H1 (cell line): ENCODE results near the gene PLXND1. TPM values are rescaled to one million over a fixed set of nuclear protein-coding genes. Genes with fewer than 3 reads are reported as not detected.

ENCODE experiments used
- CTCF ChIA-PET: fragments of 300-600 bp; sonication (Branson Sonifier 250); formaldehyde crosslinking; loops from one replicate; lab custom pipeline; 2021; ENCODE audit not compliant: partially characterized antibody; lab: Charles Lee
- POLR2A ChIA-PET: fragments of 300-600 bp; sonication (Branson Sonifier 250); formaldehyde crosslinking; loops from one replicate; lab custom pipeline; 2021; ENCODE audit warnings: inconsistent platforms; ENCODE audit not compliant: partially characterized antibody; lab: Charles Lee
- DNase-seq, 2 experiments: peaks; one replicate each; pipeline versions ENCODE4 v3.0.0 to v3.0.0-alpha.2; 2010 to 2022; ENCODE audit warnings: low spot score in 2 of 2, low read depth in 1 of 2, mixed read lengths in 1 of 2
- FAIRE-seq: peaks from 2 replicates; lab custom pipeline; 2011; peaks lifted over from hg19 to GRCh38; lab: Jason Lieb, UNC
- H2AFZ ChIP-seq: 2 replicates; pipeline ENCODE4 v1.8.1; 2012; ENCODE audit warnings: low read length, inconsistent platforms
- H2AK5ac ChIP-seq: 2 replicates; pipeline ENCODE4 v1.6.1; 2013; ENCODE audit warnings: low read depth, low read length
- H2BK120ac ChIP-seq: replicated peaks from 2 replicates; pipeline ENCODE3; 2013; ENCODE audit warnings: low read depth, low read length, inconsistent platforms
- H2BK12ac ChIP-seq: 2 replicates; pipeline ENCODE4 v1.6.1; 2013; ENCODE audit warnings: low read depth, low read length
- H2BK15ac ChIP-seq: 2 replicates; pipeline ENCODE4 v1.6.1; 2013; ENCODE audit warnings: low read length
- H2BK20ac ChIP-seq: 2 replicates; pipeline ENCODE4 v1.6.1; 2013; ENCODE audit warnings: low read length
- H2BK5ac ChIP-seq: 2 replicates; pipeline ENCODE4 v1.6.1; 2013; ENCODE audit warnings: low read depth, low read length
- H3K14ac ChIP-seq: 2 replicates; pipeline ENCODE4 v1.6.1; 2013; ENCODE audit warnings: inconsistent platforms; ENCODE audit not compliant: insufficient read length
- H3K18ac ChIP-seq: 2 replicates; pipeline ENCODE4 v1.6.1; 2013; ENCODE audit warnings: low read length; ENCODE audit errors: extremely low read depth
- H3K23ac ChIP-seq: 2 replicates; pipeline ENCODE4 v1.6.1; 2013; ENCODE audit warnings: inconsistent platforms; ENCODE audit not compliant: insufficient read length
- H3K23me2 ChIP-seq: 2 replicates; pipeline ENCODE4 v1.6.1; 2013; ENCODE audit warnings: low read depth, low read length
- H3K27ac ChIP-seq: 2 replicates; pipeline ENCODE4 v1.6.1; 2011; ENCODE audit warnings: low read depth, low read length, inconsistent platforms
- H3K27me3 ChIP-seq, 4 experiments: replicated peaks in 1 of 4; 1 replicate in 1 of 4; 2 replicates in 3 of 4; pipeline versions ENCODE4 v1.6.1 to v1.8.1; 2011 to 2013; ENCODE audit warnings: low read length in 3 of 4, mild to moderate bottlenecking in 3 of 4, inconsistent platforms in 2 of 4, mixed read lengths in 2 of 4, moderate library complexity in 1 of 4; ENCODE audit not compliant: control insufficient read depth in 3 of 4, insufficient read depth in 3 of 4; ENCODE audit errors: extremely low read depth in 1 of 4
- H3K36me3 ChIP-seq, 4 experiments: 2 replicates each; pipeline versions ENCODE4 v1.6.1 to v1.8.1; 2011 to 2013; ENCODE audit warnings: mild to moderate bottlenecking in 4 of 4, low read length in 3 of 4, moderate library complexity in 2 of 4, control low read depth in 1 of 4, inconsistent platforms in 1 of 4; ENCODE audit not compliant: insufficient read depth in 4 of 4, control insufficient read depth in 2 of 4
- H3K4ac ChIP-seq: replicated peaks from 2 replicates; pipeline ENCODE3; 2013; ENCODE audit warnings: low read length, low read depth, mixed read lengths, inconsistent platforms; ENCODE audit not compliant: insufficient read length
- H3K4me1 ChIP-seq, 4 experiments: replicated peaks in 1 of 4; 1 replicate in 1 of 4; 2 replicates in 3 of 4; pipeline versions ENCODE4 v1.6.1 to v1.8.1; 2011 to 2013; ENCODE audit warnings: low read length in 3 of 4, inconsistent platforms in 2 of 4, mixed read lengths in 1 of 4; ENCODE audit not compliant: insufficient read depth in 4 of 4, control insufficient read depth in 3 of 4
- H3K4me2 ChIP-seq, 2 experiments: 2 replicates each; pipeline versions ENCODE4 v1.6.1 to v1.8.1; 2011 to 2013; ENCODE audit warnings: low read depth in 2 of 2, low read length in 2 of 2, control low read depth in 1 of 2, inconsistent platforms in 1 of 2, mild to moderate bottlenecking in 1 of 2; ENCODE audit not compliant: insufficient read depth in 1 of 2
- H3K4me3 ChIP-seq, 4 experiments: fragments of 200-600, 300-600 bp in 1 of 4; sonication (generic), shearing (Covaris generic), sonication (Bioruptor Twin) in 1 of 4; 2 replicates each; pipeline versions ENCODE4 v1.5.1 to v1.8.1; 2011 to 2016; ENCODE audit warnings: low read length in 4 of 4, low read depth in 3 of 4, control low read depth in 2 of 4, inconsistent platforms in 2 of 4, mild to moderate bottlenecking in 2 of 4, mixed read lengths in 1 of 4, moderate library complexity in 1 of 4; ENCODE audit not compliant: insufficient read depth in 2 of 4; ENCODE audit errors: extremely low read depth in 1 of 4
- H3K56ac ChIP-seq: replicated peaks from 2 replicates; pipeline ENCODE3; 2013; ENCODE audit warnings: low read depth, mild to moderate bottlenecking, mixed read lengths, low read length, inconsistent platforms; ENCODE audit not compliant: insufficient read length
- H3K79me1 ChIP-seq: 2 replicates; pipeline ENCODE4 v1.6.1; 2013; ENCODE audit warnings: low read depth, low read length, control low read depth
- H3K79me2 ChIP-seq, 2 experiments: 2 replicates each; pipeline versions ENCODE4 v1.6.1 to v1.8.1; 2012 to 2013; ENCODE audit warnings: low read length in 2 of 2, mild to moderate bottlenecking in 2 of 2, inconsistent platforms in 1 of 2; ENCODE audit not compliant: insufficient read depth in 2 of 2, control insufficient read depth in 1 of 2
- H3K9ac ChIP-seq, 4 experiments: replicated peaks in 1 of 4; 1 replicate in 1 of 4; 2 replicates in 3 of 4; pipeline versions ENCODE4 v1.6.1 to v1.8.1; 2011 to 2013; ENCODE audit warnings: low read depth in 3 of 4, low read length in 3 of 4, control low read depth in 2 of 4, mild to moderate bottlenecking in 2 of 4, moderate library complexity in 2 of 4, inconsistent platforms in 1 of 4; ENCODE audit errors: extremely low read depth in 1 of 4
- H3K9me3 ChIP-seq, 2 experiments: 2 replicates each; pipeline versions ENCODE4 v1.6.1 to v1.8.1; 2012 to 2013; ENCODE audit warnings: mild to moderate bottlenecking in 2 of 2, moderate library complexity in 2 of 2, control low read depth in 1 of 2, inconsistent platforms in 1 of 2, low read depth in 1 of 2, low read length in 1 of 2, mixed read lengths in 1 of 2; ENCODE audit not compliant: insufficient read depth in 2 of 2
- H4K20me1 ChIP-seq, 2 experiments: replicated peaks in 1 of 2; 2 replicates each; pipeline versions ENCODE3 to v1.8.1; 2011 to 2013; ENCODE audit warnings: inconsistent platforms in 2 of 2, low read length in 2 of 2, mild to moderate bottlenecking in 1 of 2; ENCODE audit not compliant: insufficient read depth in 2 of 2, control insufficient read depth in 1 of 2
- H4K5ac ChIP-seq: 2 replicates; pipeline ENCODE4 v1.6.1; 2013; ENCODE audit warnings: low read length, low read depth, mixed read lengths, inconsistent platforms; ENCODE audit not compliant: insufficient read length
- H4K8ac ChIP-seq: 2 replicates; pipeline ENCODE4 v1.8.0; 2013; ENCODE audit warnings: mild to moderate bottlenecking, moderate library complexity, low read length, inconsistent platforms; ENCODE audit not compliant: insufficient read depth; ENCODE audit errors: extremely low read depth
- H4K91ac ChIP-seq: replicated peaks from 2 replicates; pipeline ENCODE3; 2013; ENCODE audit warnings: low read length, mixed read lengths, inconsistent platforms; ENCODE audit not compliant: insufficient read length
- ASH2L ChIP-seq: fragments of 200-600, 300-600 bp; sonication (generic); IDR thresholded peaks from one replicate; pipeline ENCODE4 v1.7.1; 2017; ENCODE audit warnings: low read length
- BACH1 ChIP-seq: IDR thresholded peaks from 2 replicates; pipeline ENCODE4 v1.6.1; 2012; ENCODE audit warnings: low read length, improper control_type of control experiment
- JUND ChIP-seq: IDR thresholded peaks from 2 replicates; pipeline ENCODE4 v1.6.1; 2011; ENCODE audit warnings: mild to moderate bottlenecking, improper control_type of control experiment, low read length
- KDM1A ChIP-seq: fragments of 200-600, 300-600 bp; sonication (generic); IDR thresholded peaks from 2 replicates; pipeline ENCODE4 v1.7.1; 2016; ENCODE audit warnings: mild to moderate bottlenecking, low read length, borderline replicate concordance
- KDM4A ChIP-seq: IDR thresholded peaks from one replicate; pipeline ENCODE4 v1.7.1; 2012; ENCODE audit warnings: low read depth, mild to moderate bottlenecking, moderate library complexity, low read length, inconsistent platforms; ENCODE audit not compliant: severe bottlenecking
- KDM5A ChIP-seq: fragments of 200-600 bp; IDR thresholded peaks from 2 replicates; pipeline ENCODE4 v1.7.1; 2012; ENCODE audit warnings: mild to moderate bottlenecking, low read length, inconsistent platforms, mixed read lengths
- MAFK ChIP-seq: IDR thresholded peaks from 2 replicates; pipeline ENCODE4 v1.6.1; 2012; ENCODE audit warnings: low read depth, mild to moderate bottlenecking, improper control_type of control experiment, low read length
- PHF8 ChIP-seq: fragments of 200-600 bp; sonication (generic); conservative IDR thresholded peaks from 2 replicates; pipeline ENCODE4 v1.7.1; 2012; ENCODE audit warnings: low read depth, mild to moderate bottlenecking, inconsistent platforms, low read length, moderate library complexity
- POU5F1 ChIP-seq: IDR thresholded peaks from 2 replicates; pipeline ENCODE4 v1.6.1; 2011; ENCODE audit warnings: low read depth, mild to moderate bottlenecking, low read length, moderate library complexity
- TEAD4 ChIP-seq: IDR thresholded peaks from 2 replicates; pipeline ENCODE4 v1.6.1; 2012; ENCODE audit warnings: low read depth, low read length, inconsistent platforms, mixed read lengths
- WGBS, 2 experiments: shearing (Covaris generic) in 1 of 2; methylation state at CpG; one replicate each; pipeline versions ENCODE4 v1.1.6 to v1.1.7; 2013 to 2015; ENCODE audit warnings: low lambda C conversion rate in 2 of 2, mixed read lengths in 2 of 2, inconsistent platforms in 1 of 2, low coverage in 1 of 2, missing lambda C conversion rate in 1 of 2; ENCODE audit not compliant: insufficient replicate concordance in 2 of 2, insufficient coverage in 1 of 2, insufficient read length in 1 of 2; ENCODE audit errors: extremely low coverage in 1 of 2, missing lambda C conversion rate in 1 of 2; 5-methylcytosine and 5-hydroxymethylcytosine counted together
- polyA plus RNA-seq, 7 experiments: library from polyadenylated mRNA; depleted of rRNA in 3 of 7; stranded (reverse) in 5 of 7; unstranded in 2 of 7; fragments of >200 nt in 5 of 7; fragments of 200-250 nt in 2 of 7; gene quantifications; 1 replicate in 5 of 7; 2 replicates in 1 of 7; 4 replicates in 1 of 7; pipeline versions ENCODE4 v1.2.1 to v1.2.3, GENCODE V29; 2011 to 2013; ENCODE audit warnings: missing spikeins in 2 of 7, mixed read lengths in 2 of 7
- total RNA-seq: library from RNA; stranded (reverse); fragmentation: NEBNext Ultra II Directional; extraction: Animal tissue kit (Norgen Biotek cat#: 25700); gene quantifications from 2 replicates; pipeline ENCODE4 v1.2.1, GENCODE V29; 2021

Gene PLXND1
- total and polyA plus RNA-seq, 2 of the 8 experiments (the other 6 are each of a cell fraction or from before 2014, with no cell fraction given): 17.7 to 66.4 TPM

DNA sequence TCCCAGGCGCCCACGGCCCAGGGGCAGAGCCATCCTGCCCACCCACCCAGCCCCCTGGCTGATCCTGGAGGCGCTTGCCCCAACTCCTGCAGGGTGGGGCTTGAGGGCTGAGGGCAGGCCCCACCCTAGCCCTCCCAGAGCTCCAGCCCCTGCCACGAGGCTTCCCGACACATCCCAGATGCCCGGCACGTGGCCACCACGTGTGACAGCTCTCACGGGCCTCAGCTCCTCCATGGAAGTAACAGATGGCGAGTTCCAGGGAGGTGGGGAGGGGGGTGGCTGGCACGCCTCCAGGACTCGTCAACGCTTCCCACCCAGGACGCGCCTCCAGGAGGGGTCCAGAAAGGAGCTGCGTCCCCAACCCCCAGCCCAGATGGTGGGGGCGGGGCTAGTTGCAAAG is 29.1 kb downstream of the PLXND1 start:
- H3K23ac ChIP-seq: no peak overlapping the region
- peaks cover 0 to 19% (median 2%) of the 10 kb centered on the region in 4 experiments; a peak in 4 of 7 replicates for H3K4me1 ChIP-seq
- H3K18ac ChIP-seq: no peak overlapping the region
- no peak overlapping the region for H3K14ac ChIP-seq
- H3K9me3 ChIP-seq: no peaks in the 10 kb centered on the region
- TF ChIP-seq MAFK (no peak), KDM1A (no peak), BACH1 (no peak), PHF8 (no peak), ASH2L (no peak), POU5F1 (no peak), KDM4A (no peak), JUND (no peak), KDM5A (no peak), TEAD4 (no peak)
- H4K8ac ChIP-seq: no peak overlapping the region
- no peak overlapping the region for H2AK5ac ChIP-seq
- no peak overlapping the region for H2AFZ ChIP-seq
- peaks cover 0 to 2% of the 10 kb centered on the region in 2 experiments for H4K20me1 ChIP-seq
- H3K36me3 ChIP-seq: no peaks in the 10 kb centered on the region
- H2BK120ac ChIP-seq: no peak overlapping the region
- no peak overlapping the region for H3K56ac ChIP-seq
- H2BK5ac ChIP-seq: no peak overlapping the region
- no peak overlapping the region for H4K5ac ChIP-seq
- H3K23me2 ChIP-seq: no peaks in the 10 kb centered on the region
- H3K4me2 ChIP-seq: no peak overlapping the region
- no peak overlapping the region for H2BK20ac ChIP-seq
- H4K91ac ChIP-seq: no peak overlapping the region
- no peak overlapping the region for H3K27ac ChIP-seq
- H2BK12ac ChIP-seq: no peak overlapping the region
- DNase-seq: no peak
- no peaks in the 10 kb centered on the region for H3K79me2 ChIP-seq
- WGBS, 2 experiments: 87% methylated on average over 12 of the region's 17 CpGs; no CpG with 5 or more reads in 1 of the 2 experiments
- H3K4ac ChIP-seq: no peak overlapping the region
- no peaks in the 10 kb centered on the region for H3K27me3 ChIP-seq
- CTCF ChIA-PET: interaction anchor here (0.9 to 5.1 kb wide), 8 partner anchors 10 to 365 kb away, joined by 3 to 19 read pairs (median 6); no protein-coding TSS in a partner anchor
- no peak overlapping the region for H2BK15ac ChIP-seq
- H3K9ac ChIP-seq: no peak overlapping the region
- H3K79me1 ChIP-seq: 0 out of 2 replicates have a peak, but pooled peaks cover 2% of the 10 kb centered on the region
- POLR2A ChIA-PET: no interaction called here
- no peak for FAIRE-seq
- H3K4me3 ChIP-seq: no peak overlapping the region
